Endothelial cell of umbilical vein (primary cell): Measurements from ENCODE around the gene SORL1. TPM values are rescaled to one million over a fixed set of nuclear protein-coding genes. Genes with fewer than 3 reads are reported as not detected.

Experiments
- BruUV-seq: library from RNA; stranded (reverse); fragments of 400-500 nt; replicated peaks from 2 replicates; lab custom pipeline; 2021; lab: Mats Ljungman, UMichigan
- CTCF ChIA-PET: fragments of 300-600, 350-600 bp; sonication (Branson Sonifier 250); formaldehyde crosslinking; loops from one replicate; lab custom pipeline; 2021; ENCODE audit warnings: antibody characterized with exemption, inconsistent platforms; lab: Charles Lee
- POLR2A ChIA-PET: fragments of 300-600, 350-600 bp; sonication (Branson Sonifier 250); formaldehyde crosslinking; loops from one replicate; lab custom pipeline; 2021; ENCODE audit warnings: antibody characterized with exemption, inconsistent platforms; lab: Charles Lee
- DNase-seq: peaks from one replicate; pipeline ENCODE4 v3.0.0-alpha.2; 2011; ENCODE audit warnings: low read depth, low spot score
- FAIRE-seq: peaks from 2 replicates; lab custom pipeline; 2011; peaks lifted over from hg19 to GRCh38; lab: Jason Lieb, UNC
- H2AFZ ChIP-seq: 2 replicates; pipeline ENCODE4 v1.6.0; 2012; ENCODE audit warnings: low read depth, low read length, control low read depth, inconsistent platforms
- H3K27ac ChIP-seq: 2 replicates; pipeline ENCODE4 v1.5.1; 2011; ENCODE audit warnings: low read depth, mild to moderate bottlenecking, control low read depth, low read length, moderate library complexity; ENCODE audit not compliant: insufficient read depth
- H3K27me3 ChIP-seq, 2 experiments: 2 replicates each; pipeline versions ENCODE4 v1.6.0 to v1.6.1; 2011; ENCODE audit warnings: low read length in 2 of 2, mixed read lengths in 1 of 2; ENCODE audit not compliant: control insufficient read depth in 2 of 2, insufficient read depth in 2 of 2
- H3K36me3 ChIP-seq, 2 experiments: 2 replicates in 1 of 2; 3 replicates in 1 of 2; pipeline ENCODE4 v1.5.1; 2011; ENCODE audit warnings: low read length in 2 of 2, mild to moderate bottlenecking in 1 of 2, moderate library complexity in 1 of 2; ENCODE audit not compliant: control insufficient read depth in 2 of 2, insufficient read depth in 2 of 2; ENCODE audit errors: extremely low read depth in 1 of 2
- H3K4me1 ChIP-seq: 3 replicates; pipeline ENCODE4 v1.5.1; 2011; ENCODE audit warnings: mild to moderate bottlenecking, low read length; ENCODE audit not compliant: control insufficient read depth, insufficient read depth; ENCODE audit errors: extremely low read depth
- H3K4me2 ChIP-seq: 2 replicates; pipeline ENCODE4 v1.6.1; 2011; ENCODE audit warnings: low read length, control low read depth, mixed read lengths; ENCODE audit not compliant: insufficient read depth
- H3K4me3 ChIP-seq, 3 experiments: fragments of 200-600 bp in 1 of 3; sonication (generic), shearing (Covaris generic) in 1 of 3; replicated peaks in 1 of 3; 2 replicates each; pipeline ENCODE4 v1.5.1; 2011 to 2016; ENCODE audit warnings: control low read depth in 3 of 3, low read length in 3 of 3, mild to moderate bottlenecking in 2 of 3, inconsistent platforms in 1 of 3, low read depth in 1 of 3, moderate library complexity in 1 of 3; ENCODE audit not compliant: insufficient read depth in 1 of 3
- H3K79me2 ChIP-seq: 2 replicates; pipeline ENCODE4 v1.6.0; 2012; ENCODE audit warnings: low read length, inconsistent platforms; ENCODE audit not compliant: control insufficient read depth, insufficient read depth
- H3K9ac ChIP-seq: replicated peaks from 2 replicates; pipeline ENCODE3; 2011; ENCODE audit warnings: low read length, control low read depth; ENCODE audit not compliant: insufficient read depth; ENCODE audit errors: extremely low read depth
- H3K9me1 ChIP-seq: replicated peaks from 3 replicates; pipeline ENCODE4 v1.6.0; 2011; ENCODE audit warnings: mild to moderate bottlenecking, low read length; ENCODE audit not compliant: control insufficient read depth, insufficient read depth; ENCODE audit errors: extremely low read depth
- H3K9me3 ChIP-seq: replicated peaks from 2 replicates; pipeline ENCODE4 v1.5.1; 2012; ENCODE audit warnings: low read length, inconsistent platforms; ENCODE audit not compliant: control insufficient read depth, insufficient read depth
- H4K20me1 ChIP-seq: replicated peaks from 2 replicates; pipeline ENCODE3; 2011; ENCODE audit warnings: mild to moderate bottlenecking, low read length; ENCODE audit not compliant: control insufficient read depth, insufficient read depth; ENCODE audit errors: extremely low read depth
- CTCF ChIP-seq, 2 donors: IDR thresholded peaks; 1 replicate in 1 of 2; 2 replicates in 1 of 2; pipeline ENCODE4 v1.5.1; 2011; ENCODE audit warnings: low read length in 2 of 2, mild to moderate bottlenecking in 2 of 2, moderate library complexity in 2 of 2, control low read depth in 1 of 2, inconsistent platforms in 1 of 2, low read depth in 1 of 2; ENCODE audit not compliant: insufficient read depth in 1 of 2; ENCODE audit errors: extremely low read depth in 1 of 2
- EZH2 ChIP-seq: IDR thresholded peaks from 2 replicates; pipeline ENCODE4 v1.6.1; 2012; ENCODE audit warnings: borderline replicate concordance, low read depth, mild to moderate bottlenecking, moderate library complexity, low read length, inconsistent platforms; ENCODE audit not compliant: severe bottlenecking
- JUN ChIP-seq: IDR thresholded peaks from 2 replicates; pipeline ENCODE4 v1.6.1; 2011; ENCODE audit warnings: borderline replicate concordance, low read depth; ENCODE audit not compliant: insufficient read length, insufficient read depth
- MYC ChIP-seq: IDR thresholded peaks from one replicate; pipeline ENCODE4 v1.6.1; 2011; ENCODE audit warnings: mild to moderate bottlenecking, low read depth, low read length
- POLR2A ChIP-seq: IDR thresholded peaks from 2 replicates; pipeline ENCODE4 v1.6.1; 2012; ENCODE audit warnings: low read depth, mild to moderate bottlenecking, control low read depth, low read length
- POLR2AphosphoS5 ChIP-seq: IDR thresholded peaks from 2 replicates; pipeline ENCODE4 v1.6.1; 2012; ENCODE audit warnings: low read depth, mild to moderate bottlenecking, control low read depth, low read length, moderate library complexity; ENCODE audit not compliant: insufficient read depth
- dilution Hi-C: fragments of 300-500 bp; cut with MboI; formaldehyde crosslinking; loops from one replicate; pipeline ENCODE4 v1.15.0; 2019; ENCODE audit warnings: low sequenced_read_pairs; ENCODE audit not compliant: extremely low pct_ligation_motif_present
- intact Hi-C: fragments of 100-400 bp; cut with micrococcal nuclease; formaldehyde crosslinking; loops from one replicate; pipeline ENCODE4 v1.10.0; 2022
- polyA plus RNA-seq, 4 experiments: library from polyadenylated mRNA; depleted of rRNA in 3 of 4; stranded (reverse) in 3 of 4; unstranded in 1 of 4; fragments of >200 nt; gene quantifications; 2 replicates each; pipeline versions ENCODE4 v1.2.1 to v1.2.3, GENCODE V29; 2011 to 2012; ENCODE audit warnings: missing spikeins in 1 of 4
- total RNA-seq: library from RNA; stranded (reverse); gene quantifications from 2 replicates; pipeline ENCODE4 v1.2.3, GENCODE V29; 2021
- TF ChIP-seq, protein P1 (sequence below): IDR thresholded peaks from 2 replicates; pipeline ENCODE4 v1.6.1; 2011; ENCODE audit not compliant: insufficient read depth, insufficient read length

The SORL1 gene
- total and polyA plus RNA-seq, 2 donors (not counting 3 experiments of a cell fraction or from before 2014, with no cell fraction given): 0.17 to 0.31 TPM

DNA sequence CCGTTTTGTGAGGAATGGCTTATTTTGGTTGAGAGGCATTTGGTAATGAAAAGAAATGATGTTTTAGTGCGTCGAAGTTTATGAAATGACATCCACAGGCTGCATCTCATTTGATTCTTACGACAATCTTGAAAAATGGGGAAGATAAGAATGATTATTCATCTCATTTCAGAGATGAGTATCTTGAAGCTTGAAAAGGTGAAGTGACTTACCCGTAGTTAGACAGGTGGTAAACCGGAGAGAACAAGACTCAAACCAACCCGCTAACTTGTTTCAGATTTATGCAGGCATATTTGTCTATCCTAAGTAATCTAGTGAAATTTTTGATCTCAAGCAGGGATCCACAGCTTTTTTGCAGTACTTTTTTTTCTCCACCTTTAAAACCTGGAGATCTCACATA is 9.7 kb downstream of the SORL1 start:
- FAIRE-seq (no peak), DNase-seq (no peak)
- Histone ChIP-seq H3K27me3 (peaks cover 0 to 3% of the 10 kb centered on the region in 2 experiments), H3K4me3 (no peak overlapping the region), H3K9me1 (no peaks in the 10 kb centered on the region), H3K9ac (no peak overlapping the region), H3K36me3 (no peaks in the 10 kb centered on the region), H2AFZ (no peak overlapping the region), H4K20me1 (no peaks in the 10 kb centered on the region), H3K27ac (no peak overlapping the region), H3K9me3 (no peaks in the 10 kb centered on the region), H3K4me2 (no peak overlapping the region), H3K4me1 (peaks cover 28% of the 10 kb centered on the region), H3K79me2 (no peaks in the 10 kb centered on the region)
- CTCF ChIA-PET: no interaction called here
- POLR2A ChIA-PET: no interaction called here
- dilution Hi-C loops (no loop called here), intact Hi-C loops (no loop called here)
- no peak for TF ChIP-seq MYC
- TF ChIP-seq, protein P1, sequence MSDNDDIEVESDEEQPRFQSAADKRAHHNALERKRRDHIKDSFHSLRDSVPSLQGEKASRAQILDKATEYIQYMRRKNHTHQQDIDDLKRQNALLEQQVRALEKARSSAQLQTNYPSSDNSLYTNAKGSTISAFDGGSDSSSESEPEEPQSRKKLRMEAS: no peak
- TF ChIP-seq CTCF (IDR thresholded peaks at IDR 0.05; ENCODE audit: extremely low read depth in 1 of 2, insufficient read depth in 1 of 2, low read depth in 1 of 2, low read length in 2 of 2): no peak
- TF ChIP-seq POLR2A: no peak
- TF ChIP-seq EZH2: no peak
- no peak for TF ChIP-seq JUN
- no peak for TF ChIP-seq POLR2AphosphoS5
- BruUV-seq: no TSS peak
